Liver (tissue), 3 donors: ENCODE measurements around the gene LRP5.

Experiments used
- FOXA1 ChIP-seq: IDR thresholded peaks from 2 replicates; pipeline ENCODE4 v1.6.1; 2016; ENCODE audit warnings: antibody characterized with exemption
- JUND ChIP-seq, 2 donors: IDR thresholded peaks; 2 replicates each; pipeline ENCODE4 v1.6.1; 2016; ENCODE audit warnings: antibody characterized with exemption in 2 of 2
- RAD21 ChIP-seq, 2 donors: IDR thresholded peaks; 2 replicates each; pipeline ENCODE4 v1.6.1; 2016; ENCODE audit warnings: antibody characterized with exemption in 2 of 2, mild to moderate bottlenecking in 2 of 2
- REST ChIP-seq: IDR thresholded peaks from 2 replicates; pipeline ENCODE4 v1.6.1; 2016; ENCODE audit warnings: antibody characterized with exemption, mild to moderate bottlenecking
- RXRA ChIP-seq, 2 donors: IDR thresholded peaks; 2 replicates each; pipeline ENCODE4 v1.6.1; 2017 to 2018; ENCODE audit warnings: antibody characterized with exemption in 2 of 2, mild to moderate bottlenecking in 1 of 2
- TAF1 ChIP-seq: conservative IDR thresholded peaks from 2 replicates; pipeline ENCODE4 v1.6.1; 2016; ENCODE audit warnings: antibody characterized with exemption, mild to moderate bottlenecking
- YY1 ChIP-seq: IDR thresholded peaks from 2 replicates; pipeline ENCODE4 v1.6.1; 2016; ENCODE audit warnings: antibody characterized with exemption, mild to moderate bottlenecking
- TF ChIP-seq, protein P1 (sequence below): fragments of 150-350 bp; IDR thresholded peaks from 2 replicates; pipeline ENCODE4 v1.5.1; 2017; ENCODE audit warnings: improper control_type of control experiment, low read depth, low read length; ENCODE audit not compliant: missing input control
- TF ChIP-seq, protein P2 (sequence below): IDR thresholded peaks from 2 replicates; pipeline ENCODE4 v1.6.1; 2016; ENCODE audit warnings: antibody characterized with exemption
- TF ChIP-seq, protein P3 (sequence below): IDR thresholded peaks from 2 replicates; pipeline ENCODE4 v1.6.1; 2016; ENCODE audit warnings: antibody characterized with exemption
- donor health status: healthy.
- donor health status: healthy.

DNA sequence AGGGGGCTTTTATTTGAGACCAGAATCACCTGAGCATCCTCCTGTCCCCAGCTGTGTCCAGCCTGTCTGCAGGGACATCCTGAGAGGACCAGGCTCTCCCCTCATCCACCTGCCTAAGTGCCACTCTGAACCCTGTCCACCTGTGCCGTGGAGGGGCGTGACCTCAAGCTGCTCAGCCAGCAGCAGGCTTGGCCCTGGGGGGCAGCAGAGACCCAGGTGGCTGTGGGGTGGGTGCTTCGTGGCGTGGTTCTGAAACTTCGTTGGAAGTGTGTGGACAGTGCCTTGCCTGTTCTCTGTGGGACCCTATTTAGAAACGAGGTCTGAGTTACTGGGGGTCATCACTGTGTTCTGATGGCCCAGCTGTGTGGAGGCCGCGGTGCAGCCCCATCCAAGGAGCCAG lies 72.7 kb downstream of the LRP5 start:
- TF ChIP-seq YY1 = no peak
- TF ChIP-seq, protein P1, sequence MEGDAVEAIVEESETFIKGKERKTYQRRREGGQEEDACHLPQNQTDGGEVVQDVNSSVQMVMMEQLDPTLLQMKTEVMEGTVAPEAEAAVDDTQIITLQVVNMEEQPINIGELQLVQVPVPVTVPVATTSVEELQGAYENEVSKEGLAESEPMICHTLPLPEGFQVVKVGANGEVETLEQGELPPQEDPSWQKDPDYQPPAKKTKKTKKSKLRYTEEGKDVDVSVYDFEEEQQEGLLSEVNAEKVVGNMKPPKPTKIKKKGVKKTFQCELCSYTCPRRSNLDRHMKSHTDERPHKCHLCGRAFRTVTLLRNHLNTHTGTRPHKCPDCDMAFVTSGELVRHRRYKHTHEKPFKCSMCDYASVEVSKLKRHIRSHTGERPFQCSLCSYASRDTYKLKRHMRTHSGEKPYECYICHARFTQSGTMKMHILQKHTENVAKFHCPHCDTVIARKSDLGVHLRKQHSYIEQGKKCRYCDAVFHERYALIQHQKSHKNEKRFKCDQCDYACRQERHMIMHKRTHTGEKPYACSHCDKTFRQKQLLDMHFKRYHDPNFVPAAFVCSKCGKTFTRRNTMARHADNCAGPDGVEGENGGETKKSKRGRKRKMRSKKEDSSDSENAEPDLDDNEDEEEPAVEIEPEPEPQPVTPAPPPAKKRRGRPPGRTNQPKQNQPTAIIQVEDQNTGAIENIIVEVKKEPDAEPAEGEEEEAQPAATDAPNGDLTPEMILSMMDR = no peak
- TF ChIP-seq, protein P2, sequence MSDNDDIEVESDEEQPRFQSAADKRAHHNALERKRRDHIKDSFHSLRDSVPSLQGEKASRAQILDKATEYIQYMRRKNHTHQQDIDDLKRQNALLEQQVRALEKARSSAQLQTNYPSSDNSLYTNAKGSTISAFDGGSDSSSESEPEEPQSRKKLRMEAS = no peak
- TF ChIP-seq, protein P3, sequence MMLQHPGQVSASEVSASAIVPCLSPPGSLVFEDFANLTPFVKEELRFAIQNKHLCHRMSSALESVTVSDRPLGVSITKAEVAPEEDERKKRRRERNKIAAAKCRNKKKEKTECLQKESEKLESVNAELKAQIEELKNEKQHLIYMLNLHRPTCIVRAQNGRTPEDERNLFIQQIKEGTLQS = no peak
- TF ChIP-seq RAD21 (IDR thresholded peaks at IDR 0.05) = no peak
- no peak for TF ChIP-seq REST
- TF ChIP-seq FOXA1 = no peak
- no peak for TF ChIP-seq RXRA (IDR thresholded peaks at IDR 0.05)
- no peak for TF ChIP-seq TAF1
- TF ChIP-seq JUND (IDR thresholded peaks at IDR 0.05) = no peak
